Measurements from ENCODE around the gene MICAL3.

MICAL3 gene

DNA sequence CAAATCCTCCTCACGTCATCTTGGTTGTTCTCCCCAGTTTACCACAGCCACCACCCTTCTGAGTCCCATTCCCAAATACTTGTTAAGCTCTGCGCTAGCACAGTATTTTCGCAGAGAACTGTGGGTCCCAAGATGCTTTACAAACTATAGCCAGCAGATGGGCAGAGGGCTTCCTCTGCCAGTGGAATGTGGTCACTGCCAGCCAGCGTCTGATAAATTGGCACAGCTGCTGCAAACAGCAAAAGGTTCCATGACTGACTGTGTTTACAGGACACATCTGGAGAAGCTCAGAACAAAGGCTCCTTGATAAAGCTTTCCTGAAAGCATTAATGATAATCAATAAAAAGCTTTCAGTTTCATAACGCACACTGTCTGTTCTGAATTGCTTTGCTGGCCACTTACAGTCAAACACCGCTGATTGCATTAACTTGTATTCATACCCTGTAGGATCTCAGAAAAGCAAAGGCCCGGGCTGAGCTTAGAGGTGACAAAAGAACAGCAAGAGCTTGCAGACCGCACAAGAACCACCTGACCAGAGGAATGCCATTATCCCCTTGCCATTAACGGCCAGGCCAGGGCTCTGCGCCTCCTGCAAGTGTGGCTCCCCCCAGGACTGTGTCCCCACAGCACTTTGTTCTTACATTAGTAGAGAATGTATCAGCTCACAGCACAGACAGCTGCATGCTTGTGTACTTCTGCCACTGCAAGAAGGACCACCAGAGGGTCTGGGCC, 120.6 kb downstream of the MICAL3 start:
- DNase-seq: no peak

DNA sequence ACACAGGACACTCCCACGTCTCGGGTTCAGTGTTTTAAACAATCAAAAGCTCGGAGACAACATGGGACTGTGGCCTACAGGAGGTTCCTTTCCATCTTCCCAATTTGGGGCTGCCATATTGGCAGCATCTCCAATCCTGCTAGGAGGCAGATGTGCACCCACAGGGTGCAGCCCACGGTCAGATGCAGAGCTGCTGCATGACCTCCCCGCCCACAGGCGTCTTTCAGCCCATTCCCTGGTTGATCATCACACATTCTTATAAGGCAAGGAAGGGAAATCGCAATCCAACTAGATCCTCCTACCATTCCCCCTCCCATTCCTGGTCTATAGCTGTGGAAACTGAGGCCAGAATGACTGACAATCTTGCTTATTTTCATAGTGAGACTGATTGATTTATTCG, 121.4 kb downstream of the MICAL3 start:
- no peak for DNase-seq

DNA sequence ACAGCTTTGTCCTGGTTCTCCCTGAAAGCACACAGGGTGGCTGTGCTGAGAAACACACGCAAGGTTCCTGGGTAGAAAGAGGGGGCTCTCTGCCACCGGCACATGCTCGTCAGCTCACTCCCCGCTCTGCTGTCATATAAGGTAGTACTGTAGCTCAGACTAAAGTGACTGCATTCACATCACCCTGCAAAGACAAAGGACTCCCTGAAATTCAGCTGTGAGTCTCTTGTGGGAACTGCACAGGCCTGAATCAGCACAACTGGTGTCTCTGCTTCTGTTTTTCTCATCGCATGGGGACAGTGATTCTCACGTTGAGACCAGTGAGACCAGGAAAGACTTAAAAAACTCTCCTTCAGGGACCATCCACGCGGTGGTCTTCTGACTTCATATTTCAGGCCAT, 126.0 kb downstream of the MICAL3 start:
- no peak for DNase-seq

DNA sequence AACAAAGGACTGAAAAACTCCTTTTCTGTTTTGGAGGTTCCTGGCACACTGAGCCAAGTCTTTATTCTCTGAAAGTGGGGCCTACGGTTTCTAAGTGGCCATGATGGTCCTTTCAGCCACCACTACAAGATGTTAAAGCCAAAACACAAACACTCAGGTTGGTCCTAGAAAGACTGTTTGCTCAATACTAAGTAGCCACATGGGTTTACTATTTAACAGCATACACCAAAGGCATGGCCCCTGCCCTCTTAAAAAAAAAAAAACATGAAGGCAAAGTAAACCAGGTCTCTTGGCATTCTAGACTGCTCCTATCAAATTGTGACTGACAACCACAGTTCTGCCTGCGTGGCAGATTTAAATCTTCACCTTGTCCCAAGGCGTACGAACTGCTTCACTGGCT, 126.5 kb downstream of the MICAL3 start:
- DNase-seq: no peak

DNA sequence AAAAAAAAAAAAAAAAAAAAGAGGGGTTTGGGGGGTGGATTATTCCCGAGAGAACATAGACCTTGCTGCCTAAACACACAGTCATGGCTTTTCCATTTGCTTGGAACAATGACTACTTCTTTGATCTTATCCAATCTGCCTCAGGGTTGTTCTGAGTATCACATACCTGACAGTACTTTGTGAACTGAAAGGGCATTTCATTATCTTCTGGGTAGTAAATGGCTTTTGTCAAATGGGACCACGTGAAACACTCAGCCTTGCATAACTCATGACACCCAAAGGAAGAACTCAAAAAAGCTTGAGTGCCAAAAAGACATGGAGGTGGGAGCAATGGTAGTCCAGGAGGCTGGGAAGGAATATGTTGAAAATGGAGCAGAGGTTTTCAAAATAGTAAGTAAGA, 126.9 kb downstream of the MICAL3 start:
- DNase-seq: no peak

DNA sequence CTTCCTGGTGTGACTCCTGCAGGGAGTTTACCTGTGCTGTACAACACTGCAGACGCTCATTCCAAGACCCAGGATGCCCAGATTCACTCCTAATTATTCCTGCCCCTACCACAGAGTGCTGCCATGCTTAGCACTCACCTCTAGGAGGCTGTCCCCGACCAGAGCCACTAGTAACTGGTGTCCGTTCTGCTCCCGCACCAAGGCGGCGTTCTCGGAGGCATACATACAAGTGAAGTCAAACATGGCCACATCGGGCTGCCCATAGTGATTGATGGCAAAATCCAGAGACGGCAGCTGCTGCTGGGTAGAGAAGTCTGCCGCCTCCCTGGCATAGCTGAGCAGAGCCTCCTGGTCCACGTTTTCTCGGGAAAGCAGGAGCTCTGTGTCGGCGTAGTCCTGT, 127.8 kb downstream of the MICAL3 start:
- no peak for DNase-seq

DNA sequence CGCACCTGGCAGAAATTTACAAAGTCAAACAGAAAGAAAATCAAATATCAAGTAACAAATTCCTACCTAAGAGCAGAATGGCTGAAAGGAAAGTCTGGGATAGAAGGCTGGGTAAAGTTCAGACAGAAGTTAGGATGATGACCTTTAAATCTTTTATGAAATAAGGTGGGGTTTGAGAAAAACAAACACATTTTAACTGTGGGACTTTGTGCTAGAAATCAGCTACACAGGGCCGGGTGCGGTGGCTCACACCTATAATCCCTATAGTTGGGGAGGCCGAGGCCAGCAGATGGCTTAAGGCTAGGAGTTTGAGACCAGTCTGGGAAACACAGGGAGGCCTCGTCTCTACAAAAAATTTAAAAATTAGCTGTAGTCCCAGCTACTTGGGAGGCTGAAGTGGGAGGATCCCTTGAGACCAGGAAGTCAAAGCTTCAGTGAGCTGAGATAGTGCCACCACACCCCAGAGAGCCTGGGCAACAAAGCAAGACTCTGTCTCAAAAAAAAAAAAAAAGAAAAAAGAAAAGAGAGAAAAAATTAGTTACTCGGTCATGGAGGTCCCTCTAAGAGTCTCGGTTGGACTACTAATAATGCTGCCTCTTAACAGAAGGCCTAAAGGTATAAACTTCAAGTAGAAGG, 130.3 kb downstream of the MICAL3 start:
- no peak for DNase-seq

DNA sequence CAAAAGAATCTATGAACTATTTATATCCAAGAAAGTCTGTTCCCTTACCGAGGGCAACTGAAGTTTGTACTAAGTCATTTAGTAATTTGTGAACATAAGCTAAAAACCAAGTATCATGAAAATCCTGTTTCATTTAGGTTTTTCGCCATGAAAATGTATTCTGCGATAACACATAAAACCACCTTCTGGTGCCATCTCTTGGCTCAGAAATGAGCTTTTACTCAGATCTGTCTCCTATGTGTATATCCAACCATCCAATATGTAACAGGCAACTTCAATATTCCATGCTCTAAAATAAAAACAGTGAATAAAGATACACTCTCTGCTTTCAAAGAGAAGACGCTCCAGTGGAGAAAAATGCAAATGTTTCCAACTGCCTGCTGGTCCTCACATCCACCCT, 132.0 kb downstream of the MICAL3 start:
- DNase-seq: no peak

DNA sequence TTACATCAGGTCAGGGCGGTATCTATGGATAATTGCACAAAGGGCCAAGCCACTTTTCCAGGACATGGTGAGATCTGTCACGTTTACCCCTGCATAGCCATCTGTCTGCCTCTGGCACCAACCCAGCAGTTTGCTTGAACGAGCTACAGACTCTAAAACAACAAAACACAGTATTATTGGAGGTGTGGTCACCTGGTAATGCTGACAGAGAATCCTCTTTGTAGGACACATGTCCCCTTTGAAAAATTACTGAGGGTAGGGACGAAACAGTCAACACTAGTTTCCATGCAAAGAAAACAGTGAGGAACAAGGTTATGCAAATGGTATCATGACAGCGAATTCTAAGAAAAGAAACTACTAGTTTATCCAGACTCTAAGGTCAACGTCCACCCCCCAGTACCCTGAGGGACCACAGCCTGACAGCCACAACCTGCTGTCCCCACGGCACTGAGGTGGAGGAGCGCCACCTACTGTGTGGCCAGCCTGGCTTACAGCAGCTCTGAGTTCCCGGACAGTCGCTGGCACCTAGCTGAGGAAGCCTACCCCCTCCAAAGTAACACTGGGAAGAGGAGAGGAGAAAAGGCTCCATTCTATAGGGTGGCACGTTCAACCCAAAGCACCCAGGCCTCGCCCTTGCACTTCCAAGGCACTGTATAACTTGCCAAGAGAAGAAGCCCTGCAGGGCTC, 132.7 kb downstream of the MICAL3 start:
- no peak for DNase-seq

DNA sequence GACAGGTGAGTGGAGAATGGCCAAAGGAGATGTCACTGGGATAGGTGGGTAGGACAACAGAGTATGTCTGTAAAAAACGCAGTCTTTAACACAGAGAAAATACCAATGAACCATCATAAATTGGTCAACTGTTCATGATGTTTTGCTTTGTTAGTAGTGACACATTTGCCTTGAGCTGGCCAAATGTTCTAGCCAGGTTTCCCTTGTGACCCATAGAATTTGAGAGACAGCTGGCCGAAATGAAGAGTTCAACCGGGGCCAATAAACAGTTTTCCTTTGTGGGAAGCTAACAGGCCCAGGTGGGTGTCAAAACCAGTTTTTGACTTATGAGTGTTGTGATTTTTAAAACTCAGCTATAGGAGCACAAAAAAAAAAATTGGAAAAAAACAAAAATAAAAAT, 133.5 kb downstream of the MICAL3 start:
- DNase-seq: no peak

DNA sequence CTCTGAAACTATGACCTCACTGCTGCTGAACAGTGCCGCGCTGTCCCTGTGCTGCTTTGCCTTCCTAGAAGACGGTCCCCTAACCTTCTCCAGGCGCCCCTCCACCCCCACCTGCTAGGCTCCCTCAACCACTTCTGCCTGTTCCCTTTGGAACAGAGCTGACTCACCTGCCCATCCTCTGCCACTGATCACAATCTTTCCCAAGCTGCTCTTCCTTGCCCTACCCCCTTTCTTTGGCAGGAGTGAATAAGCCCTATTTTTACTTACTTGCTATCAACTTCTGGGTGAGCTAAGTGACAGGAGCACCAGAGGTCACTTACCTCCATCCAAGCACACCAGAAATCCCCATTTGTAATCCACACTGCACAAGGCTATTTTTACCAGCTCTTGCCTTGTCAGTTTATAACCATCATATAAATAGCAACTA, 134.1 kb downstream of the MICAL3 start:
- DNase-seq: no peak

DNA sequence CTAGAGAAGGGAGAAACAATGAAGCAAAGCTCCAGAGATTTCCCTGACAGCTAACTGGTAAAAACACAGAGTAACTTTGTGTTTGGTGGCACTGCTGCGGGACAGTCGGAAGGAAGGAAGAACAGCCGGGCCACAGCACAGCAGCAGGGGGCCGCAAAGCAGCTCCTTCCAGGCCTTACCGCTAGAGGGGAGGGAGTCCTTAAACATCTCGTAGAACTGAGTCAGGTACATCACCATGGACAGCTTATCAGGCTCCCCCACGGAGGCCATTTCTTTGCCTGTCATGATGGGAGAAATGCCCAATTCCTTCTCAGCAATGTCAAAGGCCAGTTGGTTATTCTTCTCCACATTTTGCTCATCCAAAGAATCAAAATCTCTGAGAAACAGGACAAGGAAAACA, 135.5 kb downstream of the MICAL3 start:
- DNase-seq: no peak

DNA sequence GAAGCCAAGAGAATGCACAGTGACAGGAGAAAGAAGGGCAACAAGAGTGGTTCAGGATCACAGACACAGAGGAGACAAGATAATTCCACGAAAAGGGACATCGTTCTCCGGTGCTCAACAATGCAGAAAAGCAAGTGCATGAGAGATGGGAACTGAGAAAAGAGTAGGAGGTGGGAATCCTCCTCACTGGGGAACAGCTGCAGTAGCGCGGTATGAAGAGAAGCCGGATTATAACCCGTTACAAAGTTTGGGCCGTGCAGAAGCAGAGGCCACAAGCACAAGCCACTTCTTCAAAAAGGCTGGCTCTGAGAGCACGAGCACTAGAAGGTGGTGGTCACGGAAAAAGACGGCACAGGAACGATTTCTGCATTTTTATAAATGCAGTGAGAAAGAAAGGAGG, 135.9 kb downstream of the MICAL3 start:
- DNase-seq: no peak

DNA sequence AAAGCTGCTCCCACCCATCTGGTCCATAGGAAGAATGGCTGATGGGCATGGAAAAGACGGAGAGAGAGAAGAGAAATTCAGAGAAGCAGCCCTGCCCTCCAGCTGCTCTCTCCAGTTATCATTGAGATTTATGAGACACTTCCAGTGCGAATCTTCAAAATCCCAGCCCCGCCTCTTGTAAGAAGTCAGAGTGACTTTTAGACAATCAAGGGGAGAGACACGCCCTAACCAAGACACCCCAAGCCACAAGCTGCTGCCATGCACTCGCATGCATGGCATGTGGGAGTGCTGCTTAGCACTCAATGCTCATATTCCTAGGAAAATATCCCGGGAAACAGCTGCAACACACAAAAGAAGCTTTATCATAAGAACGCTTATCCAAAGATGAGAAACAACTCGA, 139.5 kb downstream of the MICAL3 start:
- DNase-seq: no peak

DNA sequence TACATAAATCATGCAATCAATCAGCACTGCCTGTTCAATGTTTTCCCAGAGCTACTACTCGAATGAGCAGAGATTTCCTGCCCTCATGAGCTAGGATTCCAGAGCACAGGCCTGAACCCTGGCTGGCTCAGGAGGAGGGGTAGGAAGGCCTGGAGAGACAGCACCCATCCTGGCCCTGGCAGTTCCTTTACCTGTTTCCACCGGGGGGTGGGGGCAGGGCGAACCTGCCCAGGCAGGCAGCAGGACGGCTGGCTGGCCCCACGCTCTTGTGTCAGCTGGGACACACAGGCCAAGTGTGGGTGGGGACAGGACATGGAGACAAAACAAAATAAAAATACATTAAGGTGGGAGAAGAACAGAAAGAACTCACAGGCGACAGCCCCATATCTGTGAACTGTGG, 140.3 kb downstream of the MICAL3 start:
- DNase-seq: no peak

DNA sequence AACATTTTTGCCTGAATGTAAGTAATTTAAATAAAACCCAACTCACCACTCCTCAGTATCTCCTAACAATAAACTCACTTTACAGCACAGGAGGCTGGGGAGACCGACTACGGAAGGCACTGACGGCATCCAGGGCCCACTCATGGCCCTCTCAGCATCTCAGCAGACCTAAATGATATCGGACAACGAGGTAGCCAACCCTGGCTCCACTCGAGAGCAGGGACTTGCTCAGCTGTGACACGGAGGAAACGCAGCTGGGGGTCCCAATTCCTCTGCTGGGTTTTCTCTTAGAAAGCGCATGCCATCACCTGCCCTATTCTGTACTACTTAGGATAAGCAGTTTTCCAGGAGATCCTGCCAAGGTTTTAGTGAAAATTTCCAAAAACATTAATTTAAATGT, 141.0 kb downstream of the MICAL3 start:
- DNase-seq: no peak

DNA sequence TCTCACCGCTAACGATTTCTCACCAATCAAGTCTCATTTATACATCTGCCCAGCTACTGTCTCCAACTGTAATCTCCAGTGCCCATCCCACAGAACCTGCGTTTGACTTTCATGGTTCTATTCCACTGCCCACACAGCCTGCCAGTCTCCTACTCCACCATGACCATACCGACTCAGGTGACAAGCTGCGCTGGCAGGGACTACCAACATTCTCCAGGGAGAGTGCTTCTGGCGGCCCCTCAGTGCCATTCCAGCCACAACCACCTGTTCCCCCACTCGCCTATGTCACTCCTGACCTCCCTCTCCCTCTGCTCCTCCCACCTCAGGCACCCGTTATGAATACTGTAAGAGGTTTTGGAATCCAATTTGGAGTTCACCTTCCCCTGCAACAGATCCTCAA, 141.6 kb downstream of the MICAL3 start:
- no peak for DNase-seq

DNA sequence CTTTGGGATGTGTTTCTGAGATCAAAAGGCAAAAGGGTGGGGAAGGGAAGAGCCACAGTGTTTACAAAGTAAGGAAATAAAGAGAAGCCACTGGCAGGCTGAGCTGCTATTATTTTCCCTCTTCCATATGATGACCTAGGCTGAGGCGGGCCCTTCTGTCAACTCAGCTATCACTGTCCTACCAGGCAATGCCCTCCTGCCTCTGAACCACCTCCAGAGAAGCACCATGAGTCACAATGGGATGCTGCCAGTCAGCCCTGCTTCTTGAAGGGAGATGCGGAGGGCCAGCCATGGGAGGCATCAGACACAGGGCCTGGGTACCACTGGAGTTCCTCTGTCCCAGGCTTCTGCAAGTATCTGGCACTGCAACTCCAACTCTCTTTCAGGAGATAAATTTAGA, 142.2 kb downstream of the MICAL3 start:
- DNase-seq: no peak

DNA sequence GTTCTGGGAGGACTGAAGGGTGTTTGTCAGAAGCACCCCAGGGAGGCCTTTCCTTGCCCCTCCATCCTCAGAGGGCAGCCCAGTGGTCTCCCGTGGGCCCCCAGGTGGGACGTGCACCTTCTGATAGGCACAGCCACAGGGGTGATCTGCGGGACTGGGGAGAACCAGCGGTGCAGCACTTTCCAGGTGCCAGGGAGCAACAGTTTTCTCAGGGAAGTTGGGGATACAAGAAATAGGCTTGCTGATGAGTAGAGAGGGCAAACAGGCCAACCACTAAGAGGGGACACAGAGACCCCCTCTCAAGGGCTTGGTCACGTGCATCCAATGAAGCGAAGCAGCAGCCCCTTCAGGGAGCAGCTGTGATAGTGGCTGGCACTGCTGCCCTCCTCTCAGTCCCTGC, 143.0 kb downstream of the MICAL3 start:
- DNase-seq: no peak

DNA sequence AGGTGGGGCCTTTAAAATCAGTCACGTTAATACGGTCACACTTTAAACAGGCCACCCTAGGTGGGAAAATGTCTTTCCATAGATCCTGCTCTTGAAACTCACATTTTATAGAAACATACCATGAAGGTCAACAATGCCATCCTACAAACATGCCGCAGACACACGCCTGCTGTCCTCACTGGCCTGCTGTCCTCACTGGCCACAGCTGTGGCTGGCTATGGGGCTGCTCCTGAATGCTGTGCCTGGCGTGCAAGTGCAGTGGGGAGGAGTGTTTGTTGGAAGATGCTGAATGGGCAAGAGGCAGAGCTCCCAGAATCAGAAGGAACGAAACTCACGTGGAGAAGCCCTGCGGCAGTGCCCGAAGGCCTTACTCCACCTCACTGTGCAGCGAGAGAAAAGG, 143.9 kb downstream of the MICAL3 start:
- no peak for DNase-seq

DNA sequence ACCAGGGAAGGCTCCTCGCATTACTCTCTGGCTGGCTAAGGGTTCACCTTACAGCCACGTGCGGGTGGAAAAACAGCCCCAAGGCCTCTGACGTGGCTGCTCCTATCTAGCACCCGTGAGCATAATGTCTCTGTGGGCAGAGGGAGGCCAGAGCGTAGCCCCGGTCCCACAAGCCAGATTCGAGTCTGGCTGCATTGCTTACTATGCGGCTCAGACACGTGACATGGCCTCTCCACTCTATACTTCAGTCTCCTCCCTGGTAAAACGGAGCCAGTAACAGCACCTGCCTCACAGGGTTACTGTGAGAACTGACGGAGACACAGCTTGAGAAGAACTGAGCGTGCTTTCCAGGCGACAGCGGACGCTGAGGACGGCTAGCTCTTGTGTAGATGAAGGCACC, 144.3 kb downstream of the MICAL3 start:
- no peak for DNase-seq

DNA sequence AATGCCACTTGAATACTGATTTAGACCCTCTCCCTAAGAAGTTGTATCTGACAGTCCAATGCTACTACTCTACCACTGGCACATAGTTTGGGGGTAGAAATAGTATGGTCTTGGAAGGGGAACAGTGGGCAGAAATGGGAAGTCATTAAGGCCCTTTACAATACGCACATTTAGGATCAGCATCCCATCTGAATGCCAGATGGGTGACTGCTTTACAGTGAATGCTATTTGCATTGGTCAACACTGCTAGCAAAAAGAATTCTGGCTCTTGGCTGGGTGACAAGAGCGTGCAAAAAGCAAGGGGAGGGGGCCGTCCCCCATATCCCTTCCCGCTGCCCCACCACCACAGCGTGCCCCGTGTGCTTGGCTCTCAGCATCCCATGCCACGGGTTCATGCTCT, 145.4 kb downstream of the MICAL3 start:
- DNase-seq: no peak

DNA sequence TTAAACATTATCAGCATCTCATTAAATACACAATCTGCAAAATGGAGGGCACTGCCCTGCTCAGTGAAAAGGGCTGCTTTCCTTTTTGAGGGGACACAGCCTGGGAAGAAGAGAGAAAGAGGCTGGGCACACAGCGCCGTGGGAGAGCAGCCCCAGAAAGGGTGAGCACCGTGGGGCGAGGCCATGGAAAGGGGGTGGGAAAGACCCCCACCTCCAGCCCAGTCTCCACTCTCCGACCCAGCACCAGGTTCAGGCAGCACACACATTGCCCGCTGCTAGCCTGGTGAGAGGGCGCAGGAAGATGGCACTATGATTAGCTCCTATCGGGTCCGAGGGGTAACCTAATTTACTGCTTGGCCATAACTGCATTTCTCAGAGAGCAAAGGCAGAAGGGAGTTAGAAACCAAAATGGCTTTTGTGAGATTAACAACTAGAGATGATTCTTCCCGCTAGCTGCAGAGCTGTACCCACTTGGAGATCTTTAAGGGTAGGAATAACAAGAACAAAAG, 146.1 kb downstream of the MICAL3 start:
- DNase-seq: no peak
